ENCODE results near the gene LRRC8E. TPM values are rescaled to one million over a fixed set of nuclear protein-coding genes. Genes with fewer than 3 reads are reported as not detected.

LRRC8E gene
- total RNA-seq, 4 donors from 2014 or later: 0.15 to 2.1 TPM; not detected in 2

DNA sequence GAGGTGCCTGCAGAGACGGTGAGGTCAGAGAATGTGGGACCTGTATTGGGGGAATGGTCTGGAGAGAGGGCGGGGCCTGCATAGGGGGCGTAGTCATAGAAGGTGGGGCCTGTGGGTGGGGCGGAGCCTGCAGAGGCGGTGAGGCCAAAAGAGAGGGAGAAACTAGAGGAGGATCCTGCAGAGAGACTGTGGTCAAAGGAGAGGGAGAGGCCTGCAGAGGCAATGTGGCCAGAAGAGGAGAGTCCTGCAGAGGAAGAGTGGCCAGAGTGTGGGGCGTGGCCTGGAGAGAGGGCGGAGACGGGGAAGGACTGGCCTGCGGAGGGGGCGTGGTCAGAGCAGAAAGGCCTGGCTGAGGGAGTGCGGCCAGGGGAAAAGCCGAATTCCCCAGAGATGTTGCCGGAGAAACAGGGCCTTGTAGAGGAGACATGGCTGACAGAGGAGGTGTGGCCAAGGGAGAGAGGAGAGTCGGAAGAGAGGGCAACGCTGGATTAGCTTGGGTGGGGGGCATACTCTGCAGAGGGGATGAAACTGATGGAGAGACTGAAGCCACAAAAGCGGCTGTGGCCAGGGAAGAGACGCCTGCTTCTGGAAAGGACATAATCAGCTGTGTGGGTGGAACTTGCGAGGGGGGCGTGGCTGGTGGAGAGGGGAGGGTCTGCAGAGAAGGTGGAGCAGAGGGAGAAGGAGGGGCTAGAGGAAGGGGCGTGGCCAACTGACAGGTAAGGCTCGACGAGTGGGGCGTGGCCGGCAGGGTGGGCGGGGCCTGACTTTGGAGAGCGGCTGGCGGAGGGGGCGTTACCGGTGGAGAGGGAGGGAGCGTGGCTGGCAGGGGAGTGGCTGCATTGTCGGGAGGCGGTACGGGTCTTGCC, 16.6 kb upstream of the LRRC8E start:
- H3K27me3 ChIP-seq: peaks cover 9 to 19% of the 10 kb centered on the region in 2 donors
- no peaks in the 10 kb centered on the region for H3K36me3 ChIP-seq
- H3K4me1 ChIP-seq: peaks cover 0 to 27% of the 10 kb centered on the region in 2 donors
- H3K4me3 ChIP-seq: no peak overlapping the region
- H3K9me3 ChIP-seq: no peaks in the 10 kb centered on the region
- intact Hi-C loops (cut with DNase I; ENCODE audit: low total_unique reads): no loop called here
- DNase-seq: peak; percentile 78 to 82
- peak in 1 of 2 donors; percentile 14 for TF ChIP-seq POLR2A (IDR thresholded peaks at IDR 0.05)
- TF ChIP-seq, protein P1, sequence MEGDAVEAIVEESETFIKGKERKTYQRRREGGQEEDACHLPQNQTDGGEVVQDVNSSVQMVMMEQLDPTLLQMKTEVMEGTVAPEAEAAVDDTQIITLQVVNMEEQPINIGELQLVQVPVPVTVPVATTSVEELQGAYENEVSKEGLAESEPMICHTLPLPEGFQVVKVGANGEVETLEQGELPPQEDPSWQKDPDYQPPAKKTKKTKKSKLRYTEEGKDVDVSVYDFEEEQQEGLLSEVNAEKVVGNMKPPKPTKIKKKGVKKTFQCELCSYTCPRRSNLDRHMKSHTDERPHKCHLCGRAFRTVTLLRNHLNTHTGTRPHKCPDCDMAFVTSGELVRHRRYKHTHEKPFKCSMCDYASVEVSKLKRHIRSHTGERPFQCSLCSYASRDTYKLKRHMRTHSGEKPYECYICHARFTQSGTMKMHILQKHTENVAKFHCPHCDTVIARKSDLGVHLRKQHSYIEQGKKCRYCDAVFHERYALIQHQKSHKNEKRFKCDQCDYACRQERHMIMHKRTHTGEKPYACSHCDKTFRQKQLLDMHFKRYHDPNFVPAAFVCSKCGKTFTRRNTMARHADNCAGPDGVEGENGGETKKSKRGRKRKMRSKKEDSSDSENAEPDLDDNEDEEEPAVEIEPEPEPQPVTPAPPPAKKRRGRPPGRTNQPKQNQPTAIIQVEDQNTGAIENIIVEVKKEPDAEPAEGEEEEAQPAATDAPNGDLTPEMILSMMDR (IDR thresholded peaks at IDR 0.05): no peak
- H3K27ac ChIP-seq: no peak overlapping the region

DNA sequence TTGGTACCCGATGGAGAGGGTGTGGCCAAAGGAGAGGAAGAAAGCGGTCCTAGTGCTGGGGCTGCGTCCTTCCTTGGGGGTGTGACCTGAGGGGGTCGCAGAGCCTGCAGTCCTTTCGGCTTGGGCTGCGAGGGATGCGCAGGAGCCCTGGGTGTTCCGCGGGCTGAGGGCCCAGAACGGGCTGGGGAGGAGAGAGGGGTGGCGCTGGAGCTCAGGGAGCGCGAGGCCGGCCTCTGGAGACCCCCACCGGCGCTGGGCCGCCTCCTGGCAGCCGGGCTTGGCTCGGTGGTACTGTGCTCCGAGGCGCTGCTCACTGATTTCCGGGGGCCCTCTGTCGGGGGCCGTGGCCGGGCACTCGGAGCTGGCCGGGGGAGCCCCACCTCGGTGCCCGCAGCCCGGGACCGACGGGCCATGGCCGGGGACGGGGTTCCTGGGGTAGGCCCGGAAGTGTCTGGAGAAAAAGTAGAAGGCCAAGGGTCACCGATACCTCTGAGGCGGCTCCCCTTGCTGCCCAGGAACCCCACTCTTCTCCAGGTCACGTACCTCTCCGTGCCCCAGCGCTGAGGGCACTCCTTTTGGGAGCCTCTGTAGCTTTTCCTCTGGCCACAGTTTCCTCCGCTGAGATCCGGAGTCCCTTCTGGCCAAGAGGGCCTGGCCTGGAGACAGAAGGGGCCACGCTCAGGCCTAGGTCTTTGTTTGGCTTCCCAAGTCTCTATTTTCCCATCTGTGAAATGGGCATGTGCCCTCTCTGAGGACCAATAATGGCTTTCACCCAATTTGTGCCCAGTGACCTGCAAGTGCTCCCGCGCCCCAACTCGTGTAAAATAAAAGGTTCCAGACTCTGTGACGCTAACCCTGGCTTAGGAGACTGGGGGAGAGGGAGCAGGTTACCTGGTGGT, 15.8 kb upstream of the LRRC8E start:
- Histone ChIP-seq H3K4me1 (peaks cover 0 to 27% of the 10 kb centered on the region in 2 donors), H3K4me3 (no peak overlapping the region), H3K36me3 (no peaks in the 10 kb centered on the region), H3K27ac (no peak overlapping the region), H3K9me3 (no peaks in the 10 kb centered on the region), H3K27me3 (peaks cover 9 to 19% of the 10 kb centered on the region in 2 donors)
- no peak for DNase-seq
- TF ChIP-seq, protein P1 (IDR thresholded peaks at IDR 0.05): no peak
- TF ChIP-seq POLR2A (IDR thresholded peaks at IDR 0.05): no peak
- intact Hi-C loops (cut with DNase I; ENCODE audit: low total_unique reads): no loop called here

DNA sequence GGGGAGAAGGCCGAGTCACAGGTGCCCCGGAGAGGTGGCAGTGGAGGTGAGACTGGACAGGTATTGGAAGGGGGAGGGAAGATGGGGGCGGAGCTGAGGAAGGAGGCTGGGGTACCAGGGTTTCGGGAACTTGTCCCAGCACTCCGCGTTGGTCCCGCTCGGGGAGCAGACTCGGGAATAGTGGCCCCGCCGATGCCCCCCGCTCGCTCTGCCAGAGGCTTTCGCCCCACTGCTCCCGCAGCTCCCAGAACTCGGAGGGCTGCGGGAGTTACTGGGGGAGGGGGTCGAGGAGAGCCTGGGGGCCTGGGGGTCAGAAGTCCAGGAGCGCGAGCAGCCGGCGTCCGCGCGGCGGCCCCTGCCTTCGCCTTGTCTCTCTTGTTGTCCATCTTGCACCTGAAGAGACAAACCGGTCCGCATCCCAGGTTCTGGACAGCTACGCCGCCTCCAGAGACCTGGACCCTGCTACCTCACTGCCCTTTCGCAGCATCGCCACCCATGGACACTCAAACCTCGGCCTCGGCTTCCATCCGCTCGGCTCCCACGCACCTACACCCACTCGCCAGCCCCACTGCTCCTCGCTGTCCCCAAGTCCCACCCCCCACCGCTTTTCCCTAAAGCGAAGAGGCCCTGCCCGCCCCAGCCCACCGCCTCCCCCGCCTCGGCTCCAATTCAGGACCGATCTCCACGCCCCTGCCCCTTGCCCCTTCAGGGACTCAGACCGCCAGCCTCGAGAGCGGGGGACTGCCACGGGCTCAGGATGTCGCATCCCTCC, 14.8 kb upstream of the LRRC8E start:
- Histone ChIP-seq H3K4me3 (no peak overlapping the region), H3K4me1 (peaks cover 0 to 24% of the 10 kb centered on the region in 2 donors), H3K27me3 (peaks cover 9 to 19% of the 10 kb centered on the region in 2 donors), H3K27ac (no peak overlapping the region), H3K9me3 (no peaks in the 10 kb centered on the region), H3K36me3 (no peaks in the 10 kb centered on the region)
- TF ChIP-seq, protein P1 (IDR thresholded peaks at IDR 0.05): no peak
- no peak for TF ChIP-seq POLR2A (IDR thresholded peaks at IDR 0.05)
- intact Hi-C loops (cut with DNase I; ENCODE audit: low total_unique reads): no loop called here
- DNase-seq: no peak

DNA sequence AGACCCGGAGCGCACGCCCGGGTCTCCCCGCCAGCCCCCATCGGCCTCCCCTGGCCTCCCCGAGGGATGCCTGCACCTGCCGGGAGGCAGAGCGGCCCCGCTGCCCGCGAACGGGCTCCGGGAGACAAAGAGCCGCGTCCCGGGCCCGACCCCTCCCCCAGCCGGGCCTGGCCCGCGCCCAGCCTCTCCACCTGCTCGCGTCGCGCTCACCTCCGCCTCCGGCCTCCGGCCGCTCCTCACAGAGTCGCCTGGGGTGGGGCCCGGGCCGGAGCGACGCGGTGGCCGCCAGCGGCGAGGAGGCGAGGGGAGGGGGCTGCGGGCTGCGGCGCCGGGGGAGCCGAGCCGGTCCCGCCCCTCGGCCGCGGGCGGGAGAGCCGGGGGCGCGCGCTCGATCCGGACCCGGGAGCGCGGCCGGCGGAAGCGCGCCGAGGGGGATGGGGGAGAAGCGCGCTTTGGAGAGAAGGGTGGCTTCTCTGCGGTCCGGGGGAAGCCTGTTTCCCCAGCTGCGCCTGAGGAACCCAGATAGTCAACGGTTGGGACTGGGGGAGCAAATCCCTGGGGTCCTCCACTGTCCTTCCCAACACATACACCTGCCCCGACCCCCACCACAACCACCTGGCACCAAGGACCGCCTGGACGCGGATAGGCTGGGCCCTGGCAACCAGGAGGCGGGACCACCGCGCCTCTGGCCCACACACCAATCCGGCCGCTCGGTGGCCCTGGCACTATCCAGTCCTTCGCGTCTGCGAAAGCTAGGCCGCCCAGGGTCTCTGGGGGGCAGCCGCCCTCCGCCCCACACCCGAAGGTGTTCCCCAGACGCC, 14.0 kb upstream of the LRRC8E start, which contains the start of gene PRR36:
Gene PRR36, minus strand, starts transcription at position 315 of the 821 bp plus-strand sequence. CDS start 701 bp downstream, outside the sequence.
- Histone ChIP-seq H3K9me3 (no peaks in the 10 kb centered on the region), H3K4me1 (peaks cover 0 to 17% of the 10 kb centered on the region in 2 donors), H3K27ac (no peak within 1 kb of the TSS), H3K36me3 (no peaks in the 10 kb centered on the region), H3K27me3 (peaks cover 9 to 19% of the 10 kb centered on the region in 2 donors), H3K4me3 (no peak within 1 kb of the TSS)
- DNase-seq: no peak
- intact Hi-C loops (cut with DNase I; ENCODE audit: low total_unique reads): no loop called here
- TF ChIP-seq POLR2A (IDR thresholded peaks at IDR 0.05): no peak
- TF ChIP-seq, protein P1 (IDR thresholded peaks at IDR 0.05): no peak

All from uterus (tissue), 4 donors.